ENCODE results near the gene CUL3. TPM values are rescaled to one million over a fixed set of nuclear protein-coding genes. Genes with fewer than 3 reads are reported as not detected.

CUL3 gene
- total and polyA plus RNA-seq, 4 experiments from 2014 or later, result 12.4 to 85.3 (median 73.3) TPM

- no peaks in the 10 kb centered on the region for H3K9me3 Mint-ChIP-seq
- intact Hi-C loops (cut with micrococcal nuclease), result no loop called here
- no peak for DNase-seq
- Histone ChIP-seq H3K4me1 (ENCODE audit: insufficient read depth, low read length) (peaks cover 86% of the 10 kb centered on the region), H3K27me3 (ENCODE audit: insufficient read depth, low read length) (no peaks in the 10 kb centered on the region), H3K4me3 (ENCODE audit: low read length in 2 of 2) (no peak overlapping the region), H3K36me3 (ENCODE audit: insufficient read depth, low read length) (no peaks in the 10 kb centered on the region), H3K9me3 (ENCODE audit: control insufficient read depth in 1 of 2, low read length in 2 of 2) (no peaks in the 10 kb centered on the region), H3K27ac (ENCODE audit: low read depth, low read length) (no peak overlapping the region)
- ChIA-PET POLR2A (ENCODE audit: partially characterized antibody) (interaction anchor here (1.3 to 1.6 kb wide), 2 partner anchors 10 to 14 kb away, joined by 3 read pairs; no protein-coding TSS in a partner anchor), CTCF (ENCODE audit: partially characterized antibody) (interaction anchor here (1.2 to 1.3 kb wide), 2 partner anchors 14 to 69 kb away, joined by 3 to 5 read pairs; no protein-coding TSS in a partner anchor)
- H3K4me3 Mint-ChIP-seq, result peak overlapping the region; percentile 6 to 79 (median 51)
- peaks cover 46 to 85% (median 68%) of the 10 kb centered on the region in 4 donors for H3K4me1 Mint-ChIP-seq
- H3K27ac Mint-ChIP-seq, result peak overlapping the region in 2 of 7 donors; percentile 43 to 59
- H3K27me3 Mint-ChIP-seq, result no peaks in the 10 kb centered on the region
- peaks cover 12 to 27% of the 10 kb centered on the region in 2 donors for H3K36me3 Mint-ChIP-seq
These were observed 4.9 kb downstream of the CUL3 start for GRCh38 chr2:224580248-224580647.

- Mint-ChIP-seq H3K27me3 (no peaks in the 10 kb centered on the region), H3K9me3 (no peaks in the 10 kb centered on the region), H3K4me1 (peaks cover 53 to 94% (median 76%) of the 10 kb centered on the region in 4 donors), H3K36me3 (peaks cover 12 to 27% of the 10 kb centered on the region in 2 donors), H3K27ac (peak overlapping the region in 3 of 7 donors; percentile 0 to 59 (median 51)), H3K4me3 (peak overlapping the region; percentile 5 to 79 (median 57))
- intact Hi-C loops (cut with micrococcal nuclease), result no loop called here
- Histone ChIP-seq H3K27ac (ENCODE audit: low read depth, low read length) (no peak overlapping the region), H3K9me3 (ENCODE audit: control insufficient read depth in 1 of 2, low read length in 2 of 2) (no peaks in the 10 kb centered on the region), H3K27me3 (ENCODE audit: insufficient read depth, low read length) (no peaks in the 10 kb centered on the region), H3K4me1 (ENCODE audit: insufficient read depth, low read length) (peaks cover 94% of the 10 kb centered on the region), H3K36me3 (ENCODE audit: insufficient read depth, low read length) (no peaks in the 10 kb centered on the region), H3K4me3 (ENCODE audit: low read length in 2 of 2) (no peak overlapping the region)
- ChIA-PET POLR2A (ENCODE audit: partially characterized antibody) (interaction anchor here (0.8 to 1.6 kb wide), 4 partner anchors 9 to 59 kb away, joined by 3 read pairs; no protein-coding TSS in a partner anchor), CTCF (ENCODE audit: partially characterized antibody) (interaction anchor here (1.2 to 1.3 kb wide), 2 partner anchors 13 to 70 kb away, joined by 3 to 5 read pairs; no protein-coding TSS in a partner anchor)
- DNase-seq, result no peak
These were observed 5.8 kb downstream of the CUL3 start for GRCh38 chr2:224579411-224579810.

- POLR2A ChIA-PET (ENCODE audit: partially characterized antibody), result interaction anchor here (4.2 kb wide), 1 partner anchor 7 kb away, joined by 30 read pairs; the partner anchor contains the start of gene CUL3
- intact Hi-C loops (cut with micrococcal nuclease), result no loop called here
- Mint-ChIP-seq H3K9me3 (no peaks in the 10 kb centered on the region), H3K4me1 (peaks cover 56 to 93% (median 75%) of the 10 kb centered on the region in 4 donors), H3K27me3 (no peaks in the 10 kb centered on the region), H3K4me3 (peak overlapping the region in 4 of 8 donors; percentile 23 to 73 (median 46)), H3K27ac (no peak overlapping the region), H3K36me3 (peaks cover 9 to 16% of the 10 kb centered on the region in 2 donors)
- DNase-seq, result no peak
- H3K4me3 ChIP-seq (ENCODE audit: low read length in 2 of 2), result no peak overlapping the region
- H3K9me3 ChIP-seq (ENCODE audit: control insufficient read depth in 1 of 2, low read length in 2 of 2), result no peaks in the 10 kb centered on the region
- H3K27me3 ChIP-seq (ENCODE audit: insufficient read depth, low read length), result no peaks in the 10 kb centered on the region
- H3K27ac ChIP-seq (ENCODE audit: low read depth, low read length), result no peak overlapping the region
- H3K4me1 ChIP-seq (ENCODE audit: insufficient read depth, low read length), result peaks cover 98% of the 10 kb centered on the region
- CTCF ChIA-PET (ENCODE audit: partially characterized antibody), result no interaction called here
- no peaks in the 10 kb centered on the region for H3K36me3 ChIP-seq (ENCODE audit: insufficient read depth, low read length)
These were observed 7.6 kb downstream of the CUL3 start for GRCh38 chr2:224577541-224577940.

DNA sequence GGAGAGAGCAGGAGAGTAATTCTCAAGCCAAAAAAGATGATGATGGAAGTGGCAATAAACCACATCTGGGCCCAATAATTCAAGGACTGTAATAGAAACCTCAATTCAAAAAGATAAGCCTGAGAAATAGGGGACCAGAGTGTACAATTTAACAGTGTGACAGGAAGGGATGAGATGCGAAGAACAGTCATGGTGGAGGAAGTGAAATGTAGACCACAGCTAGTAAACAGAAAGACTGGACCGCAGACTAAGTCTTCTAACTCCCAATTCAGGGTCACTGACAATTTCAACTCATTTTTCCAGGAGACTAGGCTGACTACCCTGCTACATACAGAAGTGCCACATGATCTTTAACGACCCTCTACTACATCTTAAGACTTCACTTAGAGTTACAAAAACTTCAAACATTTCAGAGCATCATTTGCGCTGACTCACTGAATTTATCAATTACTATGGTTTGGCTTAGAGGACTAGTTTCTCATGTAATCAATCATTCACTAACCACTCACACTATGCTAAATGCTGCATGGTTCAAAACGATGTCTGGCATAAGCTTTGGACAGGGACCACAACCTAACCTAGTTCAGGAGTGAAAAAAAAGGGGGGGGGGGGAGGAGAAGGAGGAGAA lies 9.0 kb downstream of the CUL3 start:
- H3K4me3 ChIP-seq (ENCODE audit: low read length in 2 of 2), result no peak overlapping the region
- H3K4me3 Mint-ChIP-seq, result peak overlapping the region; percentile 1 to 81 (median 68)
- ChIA-PET POLR2A (ENCODE audit: partially characterized antibody) (interaction anchor here (1.0 to 4.2 kb wide), 2 partner anchors 9 to 25 kb away, joined by 5 to 30 read pairs; partner anchors contain the start of gene CUL3), CTCF (ENCODE audit: partially characterized antibody) (interaction anchor here (0.6 kb wide), 1 partner anchor 206 kb away, joined by 4 read pairs; no protein-coding TSS in a partner anchor)
- peaks cover 61 to 99% (median 77%) of the 10 kb centered on the region in 4 donors for H3K4me1 Mint-ChIP-seq
- no peaks in the 10 kb centered on the region for H3K27me3 Mint-ChIP-seq
- intact Hi-C loops (cut with micrococcal nuclease), result no loop called here
- no peaks in the 10 kb centered on the region for H3K27me3 ChIP-seq (ENCODE audit: insufficient read depth, low read length)
- H3K36me3 Mint-ChIP-seq, result peaks cover 9 to 12% of the 10 kb centered on the region in 2 donors
- peaks cover 99% of the 10 kb centered on the region for H3K4me1 ChIP-seq (ENCODE audit: insufficient read depth, low read length)
- H3K27ac ChIP-seq (ENCODE audit: low read depth, low read length), result no peak overlapping the region
- peak overlapping the region in 6 of 7 donors; percentile 16 to 78 (median 40) for H3K27ac Mint-ChIP-seq
- H3K9me3 Mint-ChIP-seq, result no peaks in the 10 kb centered on the region
- no peak for DNase-seq
- H3K36me3 ChIP-seq (ENCODE audit: insufficient read depth, low read length), result no peaks in the 10 kb centered on the region
- no peaks in the 10 kb centered on the region for H3K9me3 ChIP-seq (ENCODE audit: control insufficient read depth in 1 of 2, low read length in 2 of 2)

- H3K9me3 Mint-ChIP-seq, result no peaks in the 10 kb centered on the region
- ChIA-PET CTCF (ENCODE audit: partially characterized antibody) (no interaction called here), POLR2A (ENCODE audit: partially characterized antibody) (interaction anchor here (4.2 kb wide), 1 partner anchor 10 kb away, joined by 30 read pairs; the partner anchor contains the start of gene CUL3)
- H3K27ac Mint-ChIP-seq, result peak overlapping the region in 1 of 7 donors; percentile 43
- no peak overlapping the region for H3K27ac ChIP-seq (ENCODE audit: low read depth, low read length)
- peak overlapping the region; percentile 39 to 81 (median 68) for H3K4me3 Mint-ChIP-seq
- intact Hi-C loops (cut with micrococcal nuclease), result loop anchor here (1.0 to 5.0 kb wide), 3 partner anchors 10 to 37 kb away; no protein-coding TSS in a partner anchor
- no peaks in the 10 kb centered on the region for H3K9me3 ChIP-seq (ENCODE audit: control insufficient read depth in 1 of 2, low read length in 2 of 2)
- DNase-seq, result no peak
- peaks cover 99% of the 10 kb centered on the region for H3K4me1 ChIP-seq (ENCODE audit: insufficient read depth, low read length)
- no peak overlapping the region for H3K4me3 ChIP-seq (ENCODE audit: low read length in 2 of 2)
- no peaks in the 10 kb centered on the region for H3K36me3 ChIP-seq (ENCODE audit: insufficient read depth, low read length)
- no peaks in the 10 kb centered on the region for H3K27me3 ChIP-seq (ENCODE audit: insufficient read depth, low read length)
- H3K4me1 Mint-ChIP-seq, result peaks cover 63 to 99% (median 75%) of the 10 kb centered on the region in 4 donors
- peaks cover 2 to 5% of the 10 kb centered on the region in 2 donors for H3K36me3 Mint-ChIP-seq
- H3K27me3 Mint-ChIP-seq, result no peaks in the 10 kb centered on the region
These were observed 10.6 kb downstream of the CUL3 start for GRCh38 chr2:224574423-224575084.

- peaks cover 0 to 3% of the 10 kb centered on the region in 2 donors for H3K36me3 Mint-ChIP-seq
- no peaks in the 10 kb centered on the region for H3K36me3 ChIP-seq (ENCODE audit: insufficient read depth, low read length)
- no peaks in the 10 kb centered on the region for H3K27me3 Mint-ChIP-seq
- H3K4me1 Mint-ChIP-seq, result peaks cover 58 to 99% (median 75%) of the 10 kb centered on the region in 4 donors
- H3K27ac ChIP-seq (ENCODE audit: low read depth, low read length), result no peak overlapping the region
- DNase-seq, result no peak
- no peaks in the 10 kb centered on the region for H3K9me3 ChIP-seq (ENCODE audit: control insufficient read depth in 1 of 2, low read length in 2 of 2)
- H3K4me1 ChIP-seq (ENCODE audit: insufficient read depth, low read length), result peaks cover 97% of the 10 kb centered on the region
- H3K27me3 ChIP-seq (ENCODE audit: insufficient read depth, low read length), result no peaks in the 10 kb centered on the region
- no peak overlapping the region for H3K27ac Mint-ChIP-seq
- POLR2A ChIA-PET (ENCODE audit: partially characterized antibody), result interaction anchor here (4.2 kb wide), 1 partner anchor 11 kb away, joined by 30 read pairs; the partner anchor contains the start of gene CUL3
- no peaks in the 10 kb centered on the region for H3K9me3 Mint-ChIP-seq
- peak overlapping the region in 7 of 8 donors; percentile 4 to 80 (median 48) for H3K4me3 Mint-ChIP-seq
- intact Hi-C loops (cut with micrococcal nuclease), result loop anchor here (2.0 to 5.0 kb wide), 2 partner anchors 13 to 36 kb away; no protein-coding TSS in a partner anchor
- H3K4me3 ChIP-seq (ENCODE audit: low read length in 2 of 2), result no peak overlapping the region
- CTCF ChIA-PET (ENCODE audit: partially characterized antibody), result no interaction called here
These were observed 11.4 kb downstream of the CUL3 start for GRCh38 chr2:224573724-224574123.
